22Rv1 (cell line): ENCODE measurements around the gene DPEP3.

Experiments
- CTCF ChIP-seq: fragments of 450-650 bp; IDR thresholded peaks from 2 replicates; pipeline ENCODE4 v1.5.1; 2017; ENCODE audit warnings: mild to moderate bottlenecking
- ZFX ChIP-seq: fragments of 450-650 bp; IDR thresholded peaks from 2 replicates; pipeline ENCODE4 v1.6.1; 2017; ENCODE audit warnings: antibody characterized with exemption, borderline replicate concordance

GRCh38 chr16:68019167-68019680, 38.9 kb upstream of the DPEP3 start:
- TF ChIP-seq CTCF = no peak
- no peak for TF ChIP-seq ZFX
